ENCODE measurements around the gene RALA.
"Not testable (repeated sequence)": the region's sequence is repeated elsewhere in the genome, so short reads cannot be mapped to it uniquely, and the experiment has no call there.

The RALA gene

GRCh38 chr7:39733881-39734632 is 110.7 kb downstream of the RALA start:
- DNase-seq: no peak

GRCh38 chr7:39734633-39735004 is 111.2 kb downstream of the RALA start:
- no peak for DNase-seq

GRCh38 chr7:39735903-39736302 is 112.5 kb downstream of the RALA start:
- peak; percentile 76 for DNase-seq

- peak; percentile 66 for DNase-seq
Measured at GRCh38 chr7:39741942-39742623, 118.7 kb downstream of the RALA start.

GRCh38 chr7:39744620-39745019 is 121.2 kb downstream of the RALA start:
- DNase-seq: no peak

GRCh38 chr7:39745320-39745719 is 121.9 kb downstream of the RALA start:
- DNase-seq: no peak

GRCh38 chr7:39746103-39746819 is 122.9 kb downstream of the RALA start:
- peak; percentile 80 for DNase-seq

GRCh38 chr7:39749177-39749576 is 125.8 kb downstream of the RALA start:
- no peak for DNase-seq

GRCh38 chr7:39749717-39750116 is 126.3 kb downstream of the RALA start:
- no peak for DNase-seq

- DNase-seq: no peak
Measured at GRCh38 chr7:39750253-39751077, 127.1 kb downstream of the RALA start.

- DNase-seq: not testable (repeated sequence)
Measured at GRCh38 chr7:39753237-39753636, 129.9 kb downstream of the RALA start.

- DNase-seq: no peak
Measured at GRCh38 chr7:39753823-39754325, 130.5 kb downstream of the RALA start.

- DNase-seq: no peak
Measured at GRCh38 chr7:39754326-39755120, 131.2 kb downstream of the RALA start.

GRCh38 chr7:39757604-39758003 is 134.2 kb downstream of the RALA start:
- DNase-seq: no peak

All from hematopoietic multipotent progenitor cell treated with erythropoietin and hydrocortisone succinate and interleukin-3 and kit ligand, for 6 days (in vitro differentiated cells).